Brain microvascular endothelial cell (primary cell): ENCODE results near the gene BTBD3.

Experiments used
- DNase-seq: peaks from one replicate; pipeline ENCODE4 v3.0.0-alpha.2; 2020
- H3K27ac ChIP-seq: fragments of 250-450 bp; sonication (Bioruptor Pico); 2 replicates; pipeline ENCODE4 v1.5.1; 2020; ENCODE audit warnings: mild to moderate bottlenecking, moderate library complexity
- H3K27me3 ChIP-seq: fragments of 250-450 bp; sonication (Bioruptor Pico); replicated peaks from 2 replicates; pipeline ENCODE4 v1.5.1; 2020; ENCODE audit warnings: mild to moderate bottlenecking
- H3K36me3 ChIP-seq: fragments of 250-450 bp; sonication (Bioruptor Pico); replicated peaks from 2 replicates; pipeline ENCODE4 v1.5.1; 2020; ENCODE audit warnings: mild to moderate bottlenecking
- H3K4me3 ChIP-seq: 2 replicates; pipeline ENCODE4 v1.5.1; 2011; ENCODE audit warnings: low read depth, mild to moderate bottlenecking, control low read depth, low read length, moderate library complexity
- CTCF ChIP-seq: IDR thresholded peaks from 2 replicates; pipeline ENCODE4 v1.5.1; 2011; ENCODE audit warnings: low read depth, mild to moderate bottlenecking, moderate library complexity, low read length, control low read depth, inconsistent platforms; ENCODE audit errors: missing control alignments
- in situ Hi-C: cut with HindIII; loops from 2 replicates; pipeline ENCODE4 v1.10.0; 2017; ENCODE audit warnings: low sequenced_read_pairs, low pct_ligation_motif_present

The BTBD3 gene

GRCh38 chr20:11917663-11918062 is at the start of gene BTBD3:
Gene BTBD3 (plus strand): TSS chr20:11917893. CDS start chr20:11918276, 383 bp downstream.
- no peaks in the 10 kb centered on the region for H3K27me3 ChIP-seq
- no peak within 1 kb of the TSS for H3K4me3 ChIP-seq
- peak; percentile 32 for TF ChIP-seq CTCF
- H3K36me3 ChIP-seq: peaks cover 2% of the 10 kb centered on the region
- in situ Hi-C loops: no loop called here
- H3K27ac ChIP-seq: no peak within 1 kb of the TSS
- peak; percentile 51 for DNase-seq

- DNase-seq: no peak
- in situ Hi-C loops: no loop called here
- TF ChIP-seq CTCF: no peak
- H3K27ac ChIP-seq: no peak overlapping the region
- H3K4me3 ChIP-seq: no peak overlapping the region
- no peaks in the 10 kb centered on the region for H3K36me3 ChIP-seq
- no peaks in the 10 kb centered on the region for H3K27me3 ChIP-seq
Observed at GRCh38 chr20:11869641-11870040, 48.1 kb upstream of the BTBD3 start.

GRCh38 chr20:11870411-11870810 is 47.3 kb upstream of the BTBD3 start:
- Histone ChIP-seq H3K4me3 (no peak overlapping the region), H3K27me3 (no peaks in the 10 kb centered on the region), H3K27ac (no peak overlapping the region), H3K36me3 (no peaks in the 10 kb centered on the region)
- in situ Hi-C loops: no loop called here
- no peak for DNase-seq
- no peak for TF ChIP-seq CTCF

GRCh38 chr20:11876555-11876954 is 41.1 kb upstream of the BTBD3 start:
- Histone ChIP-seq H3K4me3 (no peak overlapping the region), H3K27me3 (no peaks in the 10 kb centered on the region), H3K27ac (no peak overlapping the region), H3K36me3 (no peaks in the 10 kb centered on the region)
- DNase-seq: no peak
- in situ Hi-C loops: no loop called here
- TF ChIP-seq CTCF: no peak

GRCh38 chr20:11880680-11881079 is 37.0 kb upstream of the BTBD3 start:
- DNase-seq: no peak
- TF ChIP-seq CTCF: no peak
- in situ Hi-C loops: no loop called here
- Histone ChIP-seq H3K27ac (no peak overlapping the region), H3K36me3 (no peaks in the 10 kb centered on the region), H3K4me3 (no peak overlapping the region), H3K27me3 (no peaks in the 10 kb centered on the region)

- H3K27ac ChIP-seq: no peak overlapping the region
- TF ChIP-seq CTCF: no peak
- H3K27me3 ChIP-seq: no peaks in the 10 kb centered on the region
- H3K4me3 ChIP-seq: no peak overlapping the region
- no peaks in the 10 kb centered on the region for H3K36me3 ChIP-seq
- no peak for DNase-seq
- in situ Hi-C loops: no loop called here
Observed at GRCh38 chr20:11881449-11881848, 36.2 kb upstream of the BTBD3 start.
